ENCODE data around the gene MCC. TPM values are rescaled to one million over a fixed set of nuclear protein-coding genes. Genes with fewer than 3 reads are reported as not detected.

MCC gene
- total RNA-seq, 4 donors from 2014 or later = 1.2 to 133 (median 8.5) TPM

DNA sequence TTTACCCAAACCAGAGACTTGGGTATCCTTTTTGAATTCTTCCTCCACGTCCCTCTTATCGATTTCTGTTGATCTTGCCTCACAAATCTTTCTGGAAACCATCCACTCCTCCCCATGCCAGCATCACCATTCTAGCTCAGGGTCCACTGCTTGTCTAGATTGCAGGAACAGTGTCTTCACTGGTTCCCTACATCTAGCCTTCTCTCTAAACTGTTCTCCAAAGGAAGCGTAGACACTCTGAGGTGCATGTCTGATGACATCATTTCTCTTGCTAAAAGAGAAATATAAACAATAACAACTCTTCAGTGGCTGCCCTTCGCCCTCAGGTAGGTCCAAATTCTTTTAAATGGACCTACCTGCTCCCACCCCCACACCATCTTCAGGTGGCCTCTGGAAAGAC, 311.5 kb downstream of the MCC start:
- no peak for DNase-seq
- no peak for TF ChIP-seq POLR2A (IDR thresholded peaks at IDR 0.05)
- TF ChIP-seq, protein P1, sequence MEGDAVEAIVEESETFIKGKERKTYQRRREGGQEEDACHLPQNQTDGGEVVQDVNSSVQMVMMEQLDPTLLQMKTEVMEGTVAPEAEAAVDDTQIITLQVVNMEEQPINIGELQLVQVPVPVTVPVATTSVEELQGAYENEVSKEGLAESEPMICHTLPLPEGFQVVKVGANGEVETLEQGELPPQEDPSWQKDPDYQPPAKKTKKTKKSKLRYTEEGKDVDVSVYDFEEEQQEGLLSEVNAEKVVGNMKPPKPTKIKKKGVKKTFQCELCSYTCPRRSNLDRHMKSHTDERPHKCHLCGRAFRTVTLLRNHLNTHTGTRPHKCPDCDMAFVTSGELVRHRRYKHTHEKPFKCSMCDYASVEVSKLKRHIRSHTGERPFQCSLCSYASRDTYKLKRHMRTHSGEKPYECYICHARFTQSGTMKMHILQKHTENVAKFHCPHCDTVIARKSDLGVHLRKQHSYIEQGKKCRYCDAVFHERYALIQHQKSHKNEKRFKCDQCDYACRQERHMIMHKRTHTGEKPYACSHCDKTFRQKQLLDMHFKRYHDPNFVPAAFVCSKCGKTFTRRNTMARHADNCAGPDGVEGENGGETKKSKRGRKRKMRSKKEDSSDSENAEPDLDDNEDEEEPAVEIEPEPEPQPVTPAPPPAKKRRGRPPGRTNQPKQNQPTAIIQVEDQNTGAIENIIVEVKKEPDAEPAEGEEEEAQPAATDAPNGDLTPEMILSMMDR (IDR thresholded peaks at IDR 0.05) = no peak
- Histone ChIP-seq H3K4me1 (no peaks in the 10 kb centered on the region), H3K27ac (no peak overlapping the region), H3K27me3 (no peaks in the 10 kb centered on the region), H3K36me3 (no peaks in the 10 kb centered on the region), H3K9me3 (no peaks in the 10 kb centered on the region), H3K4me3 (no peak overlapping the region)

DNA sequence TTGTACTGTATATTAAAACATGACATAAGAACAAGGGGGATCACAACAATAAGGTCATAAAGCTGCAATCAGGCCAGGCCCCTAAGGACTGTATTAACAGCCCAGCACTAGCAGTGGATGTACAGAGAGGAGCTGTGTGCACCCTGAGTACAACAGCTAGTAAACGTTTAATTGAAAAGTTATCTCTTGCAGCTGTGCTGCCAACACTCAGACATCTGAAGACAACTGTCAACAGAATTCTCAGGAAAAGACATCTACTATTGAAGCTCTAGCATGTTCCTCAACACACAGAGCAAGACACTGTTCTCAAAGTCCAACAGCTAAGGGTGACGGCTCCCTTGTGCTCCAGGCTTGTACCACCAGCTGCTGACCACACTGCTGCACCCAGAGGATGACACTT, 312.1 kb downstream of the MCC start:
- TF ChIP-seq, protein P1 (IDR thresholded peaks at IDR 0.05) = no peak
- TF ChIP-seq POLR2A (IDR thresholded peaks at IDR 0.05) = no peak
- no peak overlapping the region for H3K27ac ChIP-seq
- H3K4me1 ChIP-seq = no peaks in the 10 kb centered on the region
- H3K9me3 ChIP-seq = no peaks in the 10 kb centered on the region
- H3K4me3 ChIP-seq = no peak overlapping the region
- DNase-seq = no peak
- H3K27me3 ChIP-seq = no peaks in the 10 kb centered on the region
- no peaks in the 10 kb centered on the region for H3K36me3 ChIP-seq

DNA sequence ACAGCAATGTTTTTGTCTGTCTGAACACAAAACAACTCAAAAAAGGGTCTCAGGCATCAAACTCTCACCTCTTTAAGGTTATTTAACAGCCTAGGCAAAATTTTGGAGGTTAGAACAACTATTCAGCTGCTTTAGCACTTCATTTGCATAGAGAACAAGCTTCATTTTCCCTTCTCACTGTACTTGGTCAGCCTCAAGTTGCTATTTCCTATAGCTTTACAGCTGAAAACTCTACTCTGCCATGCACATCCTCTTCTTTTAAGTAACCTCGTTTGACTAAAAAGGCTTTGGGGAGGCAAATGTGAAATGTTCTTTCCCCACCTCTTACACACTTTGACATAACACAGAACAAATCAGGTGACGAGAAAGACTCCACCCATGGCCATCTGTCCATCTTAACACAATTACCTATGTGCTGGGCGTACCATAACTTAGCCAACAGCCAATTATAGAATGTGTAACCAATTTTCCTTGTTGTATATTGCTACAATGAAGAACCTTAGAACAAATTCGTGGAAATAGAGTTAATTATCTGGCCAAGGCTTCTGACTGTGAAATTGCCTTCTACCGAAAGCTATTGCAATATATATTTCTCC, 315.9 kb downstream of the MCC start:
- no peaks in the 10 kb centered on the region for H3K27me3 ChIP-seq
- no peaks in the 10 kb centered on the region for H3K9me3 ChIP-seq
- H3K4me3 ChIP-seq = no peak overlapping the region
- H3K4me1 ChIP-seq = no peaks in the 10 kb centered on the region
- H3K36me3 ChIP-seq = no peaks in the 10 kb centered on the region
- H3K27ac ChIP-seq = no peak overlapping the region
- TF ChIP-seq, protein P1 (IDR thresholded peaks at IDR 0.05) = no peak
- TF ChIP-seq POLR2A (IDR thresholded peaks at IDR 0.05) = no peak
- no peak for DNase-seq

DNA sequence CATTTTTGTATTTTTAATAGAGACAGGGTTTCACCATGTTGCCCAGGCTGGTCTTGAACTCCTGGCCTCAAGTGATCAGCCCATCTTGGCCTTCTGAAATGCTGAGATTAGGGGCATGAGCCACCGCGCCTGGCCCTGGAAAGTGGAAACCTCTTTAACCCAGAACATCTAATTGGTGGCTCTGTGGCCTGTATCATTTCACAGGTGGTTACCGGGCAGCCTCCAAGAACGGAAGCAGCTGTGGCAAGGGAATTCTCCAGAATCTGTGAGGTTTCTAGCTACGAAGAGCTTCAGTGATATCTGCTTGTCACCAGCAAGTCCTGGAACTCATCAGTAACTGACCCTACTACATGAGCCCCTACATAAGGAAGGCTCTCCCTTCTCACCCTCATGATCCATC, 316.7 kb downstream of the MCC start:
- TF ChIP-seq POLR2A (IDR thresholded peaks at IDR 0.05) = no peak
- TF ChIP-seq, protein P1 (IDR thresholded peaks at IDR 0.05) = no peak

DNA sequence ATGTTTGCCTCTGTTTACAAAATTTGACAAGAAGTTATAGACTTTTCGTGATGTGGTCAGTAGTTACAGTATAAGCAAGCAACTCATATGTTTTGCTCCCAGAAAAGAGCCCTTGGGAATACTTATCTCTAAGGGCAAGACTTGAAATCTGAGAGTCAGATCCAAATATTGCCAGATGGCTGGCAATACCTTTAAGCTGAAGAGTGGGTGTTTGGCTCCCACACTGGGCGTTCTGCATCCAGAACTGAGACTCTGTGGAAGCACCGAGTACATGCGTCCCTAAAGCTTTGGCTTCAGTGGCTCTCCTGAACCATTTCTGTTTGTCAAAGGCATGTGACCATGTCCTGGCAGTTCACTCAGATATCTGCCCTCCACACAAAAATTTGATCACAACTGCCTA, 317.5 kb downstream of the MCC start:
- Histone ChIP-seq H3K36me3 (no peaks in the 10 kb centered on the region), H3K4me3 (no peak overlapping the region), H3K4me1 (no peaks in the 10 kb centered on the region), H3K27ac (no peak overlapping the region), H3K9me3 (no peaks in the 10 kb centered on the region), H3K27me3 (no peaks in the 10 kb centered on the region)
- DNase-seq = no peak
- TF ChIP-seq, protein P1 (IDR thresholded peaks at IDR 0.05) = no peak
- no peak for TF ChIP-seq POLR2A (IDR thresholded peaks at IDR 0.05)

More for the DNA sequence above, 316.7 kb downstream of the MCC start:
- no peak for DNase-seq
- Histone ChIP-seq H3K9me3 (no peaks in the 10 kb centered on the region), H3K27ac (no peak overlapping the region), H3K27me3 (no peaks in the 10 kb centered on the region), H3K4me1 (no peaks in the 10 kb centered on the region), H3K36me3 (no peaks in the 10 kb centered on the region), H3K4me3 (no peak overlapping the region)

DNA sequence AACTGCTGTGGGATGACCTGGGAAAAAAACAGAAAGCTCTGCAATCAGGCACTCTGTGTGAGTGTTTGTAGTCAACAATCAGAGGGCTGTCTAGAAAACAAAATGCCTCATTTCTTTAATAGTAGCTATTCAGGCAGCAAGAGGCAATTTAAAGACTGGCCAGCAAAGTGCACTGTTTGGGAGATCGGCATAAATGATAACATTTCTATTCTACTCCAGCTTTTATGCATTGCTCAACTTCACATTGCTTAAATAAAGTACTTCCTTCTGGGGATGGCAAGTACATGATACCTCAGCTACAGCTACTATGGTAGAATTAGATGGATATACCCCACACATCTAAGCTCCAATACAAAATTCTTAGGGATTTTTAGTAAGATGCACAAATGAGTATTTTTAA, 318.5 kb downstream of the MCC start:
- Histone ChIP-seq H3K36me3 (no peaks in the 10 kb centered on the region), H3K27ac (no peak overlapping the region), H3K9me3 (no peaks in the 10 kb centered on the region), H3K4me3 (no peak overlapping the region), H3K4me1 (no peaks in the 10 kb centered on the region), H3K27me3 (no peaks in the 10 kb centered on the region)
- DNase-seq = no peak
- TF ChIP-seq POLR2A (IDR thresholded peaks at IDR 0.05) = no peak
- TF ChIP-seq, protein P1 (IDR thresholded peaks at IDR 0.05) = no peak
